ENCODE results near the gene PFDN6. TPM values are rescaled to one million over a fixed set of nuclear protein-coding genes. Genes with fewer than 3 reads are reported as not detected.
"Not testable (repeated sequence)": the region's sequence is repeated elsewhere in the genome, so short reads cannot be mapped to it uniquely, and the experiment has no call there.

PFDN6 gene
- total and polyA plus RNA-seq, 10 of the 15 experiments (the other 5 are each of a cell fraction or from before 2014, with no cell fraction given): 3.1 to 168 (median 82.6) TPM

GRCh38 chr6:33273924-33274902, 15.2 kb upstream of the PFDN6 start:
- peak overlapping the region; percentile 97 for H3K27ac ChIP-seq (ENCODE audit: control insufficient read depth, insufficient read depth)
- H3K4me2 ChIP-seq (ENCODE audit: control insufficient read depth, insufficient read depth): peak overlapping the region; percentile 83
- intact Hi-C loops (cut with micrococcal nuclease; ENCODE audit: unreplicated experiment): no loop called here
- under 1% methylated on average over 14 of the region's 14 CpGs for WGBS (ENCODE audit: insufficient coverage, insufficient replicate concordance, low lambda C conversion rate, missing lambda C conversion rate)
- FAIRE-seq (no peak), DNase-seq (ENCODE audit: low read depth, low spot score) (no peak), ATAC-seq (no peak)
- no peaks in the 10 kb centered on the region for H3K9me3 ChIP-seq (replicated peaks; ENCODE audit: control insufficient read depth, insufficient read depth, low read length)
- H3K27me3 ChIP-seq (replicated peaks in 1 of 2; ENCODE audit: control insufficient read depth in 2 of 2, insufficient read depth in 2 of 2, low read length in 1 of 2): no peaks in the 10 kb centered on the region
- peaks cover 17 to 19% of the 10 kb centered on the region in 2 experiments for H3K36me3 ChIP-seq (ENCODE audit: control insufficient read depth in 2 of 2, insufficient read depth in 2 of 2, low read length in 1 of 2)
- RAD21 ChIA-PET (ENCODE audit: unreplicated experiment): no interaction called here
- POLR2A ChIA-PET: no interaction called here
- SMC1A ChIA-PET (ENCODE audit: uncharacterized antibody, unreplicated experiment): interaction anchor here (0.6 kb wide), 1 partner anchor 101 kb away, joined by 3 read pairs; no protein-coding TSS in a partner anchor
- H2AFZ ChIP-seq (ENCODE audit: control insufficient read depth, low read depth, low read length): no peak overlapping the region
- H3K79me2 ChIP-seq (ENCODE audit: control insufficient read depth, insufficient read depth, low read length): peaks cover 70% of the 10 kb centered on the region
- CTCF ChIA-PET: interaction anchor here (0.6 to 1.1 kb wide), 2 partner anchors 70 to 152 kb away, joined by 3 to 4 read pairs; no protein-coding TSS in a partner anchor
- H3K9ac ChIP-seq (ENCODE audit: control insufficient read depth, insufficient read depth, low read length): peak overlapping the region; percentile 88
- no TSS peak for BruUV-seq (replicated peaks)
- in situ Hi-C loops (cut with MboI): no loop called here
- peaks cover 6% of the 10 kb centered on the region for H4K20me1 ChIP-seq (ENCODE audit: control insufficient read depth, insufficient read depth)
- H3K4me1 ChIP-seq (ENCODE audit: control insufficient read depth, insufficient read depth, low read length): peaks cover 22% of the 10 kb centered on the region
- TF ChIP-seq POLR2A (IDR thresholded peaks at IDR 0.05; ENCODE audit: low read depth, low read length) (peak; percentile 51), RUNX3 (IDR thresholded peaks at IDR 0.05; ENCODE audit: low read length) (no peak), SPI1 (IDR thresholded peaks at IDR 0.05; ENCODE audit: borderline replicate concordance, insufficient read depth, low read depth, low read length) (0 out of 2 replicates have a peak, but pooled peaks have one; percentile 5), POLR2AphosphoS5 (IDR thresholded peaks at IDR 0.05; ENCODE audit: low read length) (peak; percentile 76), SREBF1 (IDR thresholded peaks at IDR 0.05; ENCODE audit: low read length) (no peak)
- peak overlapping the region; percentile 87 for H3K4me3 ChIP-seq

- H3K9me3 ChIP-seq (replicated peaks; ENCODE audit: control insufficient read depth, insufficient read depth, low read length); H3K27me3 ChIP-seq (replicated peaks in 1 of 2; ENCODE audit: control insufficient read depth in 2 of 2, insufficient read depth in 2 of 2, low read length in 1 of 2); H2AFZ ChIP-seq (ENCODE audit: control insufficient read depth, low read depth, low read length); in situ Hi-C loops (cut with MboI); BruUV-seq (replicated peaks); H4K20me1 ChIP-seq (ENCODE audit: control insufficient read depth, insufficient read depth); DNase-seq (ENCODE audit: low read depth, low spot score); ATAC-seq; FAIRE-seq: not testable (repeated sequence)
- ChIA-PET POLR2A (interaction anchor here (0.5 to 3.9 kb wide), 5 partner anchors 13 to 151 kb away, joined by 5 to 38 read pairs (median 10); partner anchors contain the start of genes PFDN6 and WDR46), CTCF (interaction anchor here (0.9 to 3.9 kb wide), 7 partner anchors 12 to 149 kb away, joined by 3 to 30 read pairs (median 7); partner anchors contain the start of genes PFDN6, RGL2, WDR46 and ZBTB22), RAD21 (ENCODE audit: unreplicated experiment) (interaction anchor here (1.3 kb wide), 1 partner anchor 119 kb away, joined by 3 read pairs; no protein-coding TSS in a partner anchor), SMC1A (ENCODE audit: uncharacterized antibody, unreplicated experiment) (interaction anchor here (1.3 to 3.6 kb wide), 3 partner anchors 8 to 35 kb away, joined by 4 to 25 read pairs (median 5); partner anchors contain the start of genes PFDN6 and WDR46)
- Histone ChIP-seq H3K4me1 (ENCODE audit: control insufficient read depth, insufficient read depth, low read length) (peaks cover 22% of the 10 kb centered on the region), H3K4me3 (peak overlapping the region; percentile 87), H3K4me2 (ENCODE audit: control insufficient read depth, insufficient read depth) (peak overlapping the region; percentile 83), H3K79me2 (ENCODE audit: control insufficient read depth, insufficient read depth, low read length) (peaks cover 62% of the 10 kb centered on the region), H3K27ac (ENCODE audit: control insufficient read depth, insufficient read depth) (peak overlapping the region; percentile 86), H3K36me3 (ENCODE audit: control insufficient read depth in 2 of 2, insufficient read depth in 2 of 2, low read length in 1 of 2) (peaks cover 22 to 25% of the 10 kb centered on the region in 2 experiments), H3K9ac (ENCODE audit: control insufficient read depth, insufficient read depth, low read length) (peak overlapping the region; percentile 88)
- WGBS (ENCODE audit: insufficient coverage, insufficient replicate concordance, low lambda C conversion rate, missing lambda C conversion rate): 17% methylated on average over 16 of the region's 16 CpGs
- intact Hi-C loops (cut with micrococcal nuclease; ENCODE audit: unreplicated experiment): loop anchor here (2.0 to 5.0 kb wide), 2 partner anchors 69 to 116 kb away; partner anchors contain the start of gene KIFC1
Measured at GRCh38 chr6:33275795-33276580, 13.4 kb upstream of the PFDN6 start.
